Measurements from ENCODE around the gene ZNF862. TPM values are rescaled to one million over a fixed set of nuclear protein-coding genes. Genes with fewer than 3 reads are reported as not detected.

ZNF862 gene
- total RNA-seq (2014; rRNA removed; shearing (Covaris generic)) = 7.9 and 9.2 TPM in 2 replicates
- 9.1 and 12.1 TPM in 2 replicates for total RNA-seq (2022)
- Bru-seq, nascent RNA = percentile 47 among the genes with signal in this experiment
- percentile 53 among the genes with signal in this experiment for BruChase-seq, experiment 1, labeled RNA remaining after a 6-hour chase
- BruChase-seq, experiment 2, labeled RNA remaining after a 2-hour chase = percentile 58 among the genes with signal in this experiment
- long read RNA-seq, partial matches to known transcripts = 6 of 22 reads
- long read RNA-seq, other reads (novel, unspliced or antisense) = 16 of 22 reads

GRCh38 chr7:149838224-149838991, at the start of gene ZNF862:
ZNF862 (plus strand) TSS chr7:149838375; CDS start chr7:149838612, 237 bp downstream.
- POLR2A ChIA-PET = interaction anchor here (0.6 to 1.8 kb wide), 9 partner anchors 13 to 636 kb away, joined by 3 to 12 read pairs (median 4); no protein-coding TSS in a partner anchor
- peak; percentile 98 for DNase-seq (ENCODE audit: low spot score)
- TF ChIP-seq EZH2phosphoT487 (IDR thresholded peaks at IDR 0.05; ENCODE audit: borderline replicate concordance, low read depth, low read length) (no peak), CTCF (conservative IDR thresholded peaks at IDR 0.05; ENCODE audit: low read length) (no peak)
- peak within 1 kb of the TSS; percentile 86 for H3K4me3 ChIP-seq (ENCODE audit: low read depth, low read length, poor library complexity, severe bottlenecking)
- intact Hi-C loops (cut with micrococcal nuclease; ENCODE audit: unreplicated experiment) = loop anchor here (1.0 kb wide), 1 partner anchor 35 kb away; the partner anchor contains the start of gene ATP6V0E2
- no peaks in the 10 kb centered on the region for H3K36me3 ChIP-seq (ENCODE audit: insufficient read depth, low read length)
- peak within 1 kb of the TSS; percentile 86 for H2AFZ ChIP-seq (ENCODE audit: low read length)
- H3K4me1 ChIP-seq (ENCODE audit: insufficient read depth, low read length, poor library complexity, severe bottlenecking) = peaks cover 6% of the 10 kb centered on the region
- H3K27ac ChIP-seq (ENCODE audit: low read depth, low read length, poor library complexity, severe bottlenecking) = peak within 1 kb of the TSS; percentile 30
- no TSS peak for BruUV-seq (replicated peaks)
- no peaks in the 10 kb centered on the region for H4K20me1 ChIP-seq (ENCODE audit: insufficient read depth, low read length)
- CTCF ChIA-PET (ENCODE audit: unreplicated experiment) = interaction anchor here (0.6 kb wide), 1 partner anchor 14 kb away, joined by 4 read pairs; no protein-coding TSS in a partner anchor
- H3K4me2 ChIP-seq (ENCODE audit: low read length) = peak within 1 kb of the TSS; percentile 92
- H3K9me2 ChIP-seq (ENCODE audit: insufficient read depth, low read length) = no peaks in the 10 kb centered on the region
- no peaks in the 10 kb centered on the region for H3K9me3 ChIP-seq (ENCODE audit: low read length)
- peaks cover 8% of the 10 kb centered on the region; the same call in 1 of the 2 replicates for H3K79me2 ChIP-seq (ENCODE audit: insufficient read depth, low read depth, low read length)

- TF ChIP-seq EZH2phosphoT487 (IDR thresholded peaks at IDR 0.05; ENCODE audit: borderline replicate concordance, low read depth, low read length) = no peak
- no peak for TF ChIP-seq CTCF (conservative IDR thresholded peaks at IDR 0.05; ENCODE audit: low read length)
- H3K4me2 ChIP-seq (ENCODE audit: low read length) = no peak overlapping the region
- no peaks in the 10 kb centered on the region for H3K9me3 ChIP-seq (ENCODE audit: low read length)
- H3K9me2 ChIP-seq (ENCODE audit: insufficient read depth, low read length) = no peaks in the 10 kb centered on the region
- no peak overlapping the region for H2AFZ ChIP-seq (ENCODE audit: low read length)
- H3K27ac ChIP-seq (ENCODE audit: low read depth, low read length, poor library complexity, severe bottlenecking) = no peak overlapping the region
- H3K4me3 ChIP-seq (ENCODE audit: low read depth, low read length, poor library complexity, severe bottlenecking) = no peak overlapping the region
- no peak for DNase-seq (ENCODE audit: low spot score)
- intact Hi-C loops (cut with micrococcal nuclease; ENCODE audit: unreplicated experiment) = no loop called here
- no peaks in the 10 kb centered on the region for H3K4me1 ChIP-seq (ENCODE audit: insufficient read depth, low read length, poor library complexity, severe bottlenecking)
- no peaks in the 10 kb centered on the region; the same call in 1 of the 2 replicates for H4K20me1 ChIP-seq (ENCODE audit: insufficient read depth, low read length)
- no peaks in the 10 kb centered on the region for H3K79me2 ChIP-seq (ENCODE audit: insufficient read depth, low read depth, low read length)
- H3K36me3 ChIP-seq (ENCODE audit: insufficient read depth, low read length) = no peaks in the 10 kb centered on the region
- POLR2A ChIA-PET = no interaction called here
- CTCF ChIA-PET (ENCODE audit: unreplicated experiment) = no interaction called here
- BruUV-seq (replicated peaks) = no TSS peak
These were observed 49.1 kb upstream of the ZNF862 start for GRCh38 chr7:149789101-149789500.
